ENCODE measurements around the gene HLA-DMB. TPM values are rescaled to one million over a fixed set of nuclear protein-coding genes. Genes with fewer than 3 reads are reported as not detected.

The HLA-DMB gene
- total RNA-seq, 1 donor from 2014 or later: 26.8 TPM

DNA sequence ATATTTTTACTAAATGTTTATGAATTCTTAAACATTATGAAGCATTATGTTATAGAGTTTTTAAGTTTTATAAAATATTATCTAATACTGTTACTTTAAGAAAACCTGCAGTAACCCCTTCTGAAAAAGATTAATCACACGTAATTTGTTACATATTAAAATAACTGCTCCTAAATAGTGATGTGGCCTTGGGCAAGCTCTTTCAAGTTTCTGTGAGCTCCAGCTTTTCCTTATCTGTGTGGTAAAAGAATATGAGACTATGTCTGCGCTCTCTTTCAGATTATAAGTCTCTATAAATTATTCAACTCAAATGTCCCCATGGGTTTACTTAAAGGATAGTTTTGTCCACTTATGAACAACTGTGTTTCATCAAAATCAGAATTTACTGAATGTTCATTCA, 31.9 kb downstream of the HLA-DMB start:
- H3K4me1 ChIP-seq: no peaks in the 10 kb centered on the region
- H3K4me3 ChIP-seq: no peak overlapping the region
- TF ChIP-seq, protein P1, sequence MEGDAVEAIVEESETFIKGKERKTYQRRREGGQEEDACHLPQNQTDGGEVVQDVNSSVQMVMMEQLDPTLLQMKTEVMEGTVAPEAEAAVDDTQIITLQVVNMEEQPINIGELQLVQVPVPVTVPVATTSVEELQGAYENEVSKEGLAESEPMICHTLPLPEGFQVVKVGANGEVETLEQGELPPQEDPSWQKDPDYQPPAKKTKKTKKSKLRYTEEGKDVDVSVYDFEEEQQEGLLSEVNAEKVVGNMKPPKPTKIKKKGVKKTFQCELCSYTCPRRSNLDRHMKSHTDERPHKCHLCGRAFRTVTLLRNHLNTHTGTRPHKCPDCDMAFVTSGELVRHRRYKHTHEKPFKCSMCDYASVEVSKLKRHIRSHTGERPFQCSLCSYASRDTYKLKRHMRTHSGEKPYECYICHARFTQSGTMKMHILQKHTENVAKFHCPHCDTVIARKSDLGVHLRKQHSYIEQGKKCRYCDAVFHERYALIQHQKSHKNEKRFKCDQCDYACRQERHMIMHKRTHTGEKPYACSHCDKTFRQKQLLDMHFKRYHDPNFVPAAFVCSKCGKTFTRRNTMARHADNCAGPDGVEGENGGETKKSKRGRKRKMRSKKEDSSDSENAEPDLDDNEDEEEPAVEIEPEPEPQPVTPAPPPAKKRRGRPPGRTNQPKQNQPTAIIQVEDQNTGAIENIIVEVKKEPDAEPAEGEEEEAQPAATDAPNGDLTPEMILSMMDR (IDR thresholded peaks at IDR 0.05): no peak
- no peak for DNase-seq (ENCODE audit: low spot score in 2 of 2)
- no peaks in the 10 kb centered on the region for H3K36me3 ChIP-seq
- H3K9me3 ChIP-seq: no peaks in the 10 kb centered on the region
- intact Hi-C loops (cut with DNase I): no loop called here
- no peak overlapping the region for H3K27ac ChIP-seq
- no peaks in the 10 kb centered on the region for H3K27me3 ChIP-seq

DNA sequence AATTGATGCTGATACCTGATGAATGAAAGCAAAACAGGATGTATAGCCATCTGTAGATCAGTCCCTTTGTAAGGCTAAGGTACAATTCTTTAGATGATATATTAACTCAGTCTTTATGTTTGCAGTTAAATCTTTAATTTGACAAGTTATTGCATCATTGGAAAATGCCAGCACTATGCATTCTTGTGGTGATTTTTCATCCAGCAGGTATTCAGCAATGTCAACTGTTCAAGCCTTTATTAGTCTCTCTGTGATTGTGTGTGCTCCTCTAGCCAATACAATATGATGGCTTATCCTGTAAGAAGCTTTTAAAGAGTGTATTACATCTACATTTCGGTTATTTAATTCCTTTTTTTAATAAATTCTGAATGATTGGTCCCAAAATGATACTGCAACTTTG, 34.3 kb downstream of the HLA-DMB start:
- intact Hi-C loops (cut with DNase I): no loop called here
- DNase-seq (ENCODE audit: low spot score in 2 of 2): no peak

DNA sequence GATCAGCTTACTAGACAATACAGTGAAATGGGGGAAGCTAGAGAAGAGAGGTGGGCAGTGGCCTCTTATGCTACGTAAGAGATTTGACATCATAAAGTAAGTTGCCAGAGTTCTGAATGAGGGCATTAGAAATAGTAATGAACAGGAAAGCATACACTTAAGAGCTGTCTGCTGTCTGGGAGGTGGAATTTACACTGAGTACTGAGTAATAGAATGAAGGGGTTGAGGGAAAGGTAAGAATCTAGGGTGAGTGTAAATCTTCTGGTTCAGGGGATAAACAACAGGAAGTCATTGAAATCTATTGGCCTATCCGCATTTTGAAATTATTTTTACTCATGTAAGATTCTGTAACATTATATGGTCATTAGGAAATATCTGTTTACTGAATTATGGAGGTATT, 35.8 kb downstream of the HLA-DMB start:
- no peaks in the 10 kb centered on the region for H3K27me3 ChIP-seq
- intact Hi-C loops (cut with DNase I): no loop called here
- no peak overlapping the region for H3K4me3 ChIP-seq
- H3K9me3 ChIP-seq: no peaks in the 10 kb centered on the region
- no peaks in the 10 kb centered on the region for H3K36me3 ChIP-seq
- no peaks in the 10 kb centered on the region for H3K4me1 ChIP-seq
- no peak overlapping the region for H3K27ac ChIP-seq
- TF ChIP-seq, protein P1 (IDR thresholded peaks at IDR 0.05): no peak
- DNase-seq (ENCODE audit: low spot score in 2 of 2): no peak

More for the DNA sequence above, 34.3 kb downstream of the HLA-DMB start:
- Histone ChIP-seq H3K4me1 (no peaks in the 10 kb centered on the region), H3K4me3 (no peak overlapping the region), H3K36me3 (no peaks in the 10 kb centered on the region), H3K27me3 (no peaks in the 10 kb centered on the region), H3K9me3 (no peaks in the 10 kb centered on the region), H3K27ac (no peak overlapping the region)
- TF ChIP-seq, protein P1 (IDR thresholded peaks at IDR 0.05): no peak

DNA sequence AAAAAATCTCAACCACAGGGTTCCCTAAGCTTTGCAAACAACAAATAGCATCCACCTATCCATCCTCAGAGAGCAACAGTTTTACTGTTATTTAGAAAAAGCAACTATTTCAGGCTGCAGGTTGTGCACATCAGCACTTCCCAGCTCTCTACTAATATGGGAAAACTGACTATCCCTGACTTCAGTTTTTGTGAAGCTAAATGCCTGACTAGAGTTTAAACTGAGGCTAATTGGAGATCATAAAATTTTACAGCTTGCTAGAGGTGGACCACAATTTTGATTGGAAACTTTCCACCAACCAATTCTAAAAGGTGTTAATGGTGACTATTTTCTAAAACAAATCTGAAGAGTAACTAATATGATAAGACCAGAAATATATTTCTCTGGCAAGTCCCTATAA, 36.9 kb downstream of the HLA-DMB start:
- TF ChIP-seq, protein P1 (IDR thresholded peaks at IDR 0.05): no peak
- no peak overlapping the region for H3K27ac ChIP-seq
- no peak overlapping the region for H3K4me3 ChIP-seq
- H3K27me3 ChIP-seq: no peaks in the 10 kb centered on the region
- no peaks in the 10 kb centered on the region for H3K9me3 ChIP-seq
- H3K36me3 ChIP-seq: no peaks in the 10 kb centered on the region
- no peak for DNase-seq (ENCODE audit: low spot score in 2 of 2)
- no peaks in the 10 kb centered on the region for H3K4me1 ChIP-seq
- intact Hi-C loops (cut with DNase I): no loop called here

DNA sequence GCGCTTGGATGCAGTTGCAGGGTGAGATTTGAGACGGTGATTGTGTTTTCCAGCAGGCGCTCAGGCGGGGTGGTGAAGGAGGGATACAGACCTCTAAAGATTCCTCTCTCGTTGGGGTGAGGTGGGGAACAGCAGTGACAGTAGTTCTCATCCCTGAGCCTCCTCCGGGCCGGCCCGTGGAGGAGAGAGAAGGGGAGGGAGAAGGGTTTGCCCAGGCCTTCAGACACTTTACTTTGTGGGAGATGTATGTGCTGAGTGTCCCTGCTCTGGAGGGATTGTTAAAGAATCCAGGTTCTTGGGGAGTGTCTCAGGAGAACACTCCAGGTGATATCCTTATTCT, 45.9 kb downstream of the HLA-DMB start:
- TF ChIP-seq, protein P1 (IDR thresholded peaks at IDR 0.05): no peak
- intact Hi-C loops (cut with DNase I): loop anchor here (2.0 to 10.0 kb wide), 3 partner anchors 58 to 180 kb away; partner anchors contain the start of genes BRD2, HLA-DMA, HLA-DPA1 and HLA-DPB1
- H3K4me3 ChIP-seq: peak overlapping the region; percentile 78 to 94
- H3K9me3 ChIP-seq: no peaks in the 10 kb centered on the region
- no peak for DNase-seq (ENCODE audit: low spot score in 2 of 2)
- H3K27me3 ChIP-seq: no peaks in the 10 kb centered on the region
- no peaks in the 10 kb centered on the region for H3K36me3 ChIP-seq
- peak overlapping the region; percentile 86 to 92 for H3K27ac ChIP-seq
- peaks cover 5 to 8% of the 10 kb centered on the region in 2 donors for H3K4me1 ChIP-seq

All from ascending aorta (tissue), 2 donors.